ENCODE measurements around the gene PLA2G4E.

The PLA2G4E gene

DNA sequence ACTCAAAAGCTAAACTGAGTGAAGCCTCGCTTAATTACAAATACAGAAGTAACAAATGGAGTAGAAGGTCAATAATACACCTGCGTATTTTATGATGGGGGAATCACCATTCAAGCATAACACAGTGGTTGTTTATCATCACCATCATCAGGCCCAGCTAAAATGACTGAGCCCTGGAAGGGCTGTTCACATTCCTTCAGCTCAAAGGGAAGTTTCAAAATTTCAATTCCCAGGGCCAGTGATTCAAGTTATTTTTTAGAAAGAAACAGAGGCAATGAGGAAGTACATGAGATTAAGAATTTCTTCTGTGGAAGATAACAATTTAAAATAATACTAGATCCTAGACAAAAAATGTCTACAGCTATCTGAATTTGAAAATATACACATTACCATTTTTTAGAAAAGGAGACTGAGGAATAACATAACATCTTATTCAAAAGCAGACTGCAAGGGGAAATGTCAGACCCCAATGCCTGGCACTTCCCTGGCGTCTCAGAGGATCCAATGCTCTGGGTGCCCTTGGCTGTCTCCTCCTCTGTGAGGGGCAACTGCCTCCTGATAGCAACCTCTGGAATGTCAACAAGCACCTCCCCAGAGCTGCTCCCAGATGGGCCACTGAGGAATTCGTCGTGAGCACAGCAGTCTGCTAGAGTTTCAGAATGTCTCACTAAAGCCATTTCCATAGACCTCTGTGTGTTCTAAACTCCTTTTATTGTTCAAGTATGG lies 71.3 kb downstream of the PLA2G4E start:
- H3K9me3 ChIP-seq (ENCODE audit: control insufficient read depth, insufficient read depth, low read depth, low read length), result no peaks in the 10 kb centered on the region
- H3K27me3 ChIP-seq (ENCODE audit: control insufficient read depth, insufficient read depth, low read length), result no peaks in the 10 kb centered on the region
- H3K36me3 ChIP-seq (ENCODE audit: control insufficient read depth, insufficient read depth, low read length), result peaks cover 17% of the 10 kb centered on the region
- H3K4me3 ChIP-seq (ENCODE audit: low read depth, low read length), result no peak overlapping the region
- peaks cover 12% of the 10 kb centered on the region; the same call in 1 of the 2 replicates for H3K4me1 ChIP-seq (ENCODE audit: control insufficient read depth, insufficient read depth, low read length)
- H3K27ac ChIP-seq (ENCODE audit: low read depth, low read length), result no peak overlapping the region
- H3K9ac ChIP-seq (ENCODE audit: low read length), result no peak overlapping the region

DNA sequence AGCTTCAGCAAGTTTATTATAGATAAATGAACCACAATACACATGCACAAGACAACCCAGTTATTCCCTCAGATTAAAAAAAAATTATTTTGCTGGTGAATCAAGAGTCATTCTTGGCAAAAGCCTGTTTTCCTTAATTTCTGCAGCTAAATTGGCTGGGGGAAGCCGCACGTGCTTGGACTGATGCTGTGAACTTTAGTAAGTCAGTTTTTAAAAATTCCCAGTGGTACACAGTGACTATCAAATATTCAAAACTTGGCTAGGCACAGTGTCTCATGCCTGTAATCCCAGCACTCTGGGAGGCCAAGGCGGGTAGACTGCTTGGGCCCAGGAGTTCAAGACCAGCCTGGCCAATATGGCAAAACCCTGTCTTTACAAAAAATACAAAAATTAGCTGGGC lies 72.4 kb downstream of the PLA2G4E start:
- Histone ChIP-seq H3K4me1 (ENCODE audit: control insufficient read depth, insufficient read depth, low read length) (peaks cover 21% of the 10 kb centered on the region; the same call in 1 of the 2 replicates), H3K27ac (ENCODE audit: low read depth, low read length) (no peak overlapping the region), H3K4me3 (ENCODE audit: low read depth, low read length) (no peak overlapping the region), H3K27me3 (ENCODE audit: control insufficient read depth, insufficient read depth, low read length) (no peaks in the 10 kb centered on the region), H3K9me3 (ENCODE audit: control insufficient read depth, insufficient read depth, low read depth, low read length) (no peaks in the 10 kb centered on the region), H3K9ac (ENCODE audit: low read length) (no peak overlapping the region), H3K36me3 (ENCODE audit: control insufficient read depth, insufficient read depth, low read length) (peaks cover 13% of the 10 kb centered on the region)

- H3K9ac ChIP-seq (ENCODE audit: low read length), result no peak overlapping the region
- no peaks in the 10 kb centered on the region for H3K27me3 ChIP-seq (ENCODE audit: control insufficient read depth, insufficient read depth, low read length)
- H3K27ac ChIP-seq (ENCODE audit: low read depth, low read length), result no peak overlapping the region
- H3K4me3 ChIP-seq (ENCODE audit: low read depth, low read length), result no peak overlapping the region
- no peaks in the 10 kb centered on the region for H3K9me3 ChIP-seq (ENCODE audit: control insufficient read depth, insufficient read depth, low read depth, low read length)
- H3K36me3 ChIP-seq (ENCODE audit: control insufficient read depth, insufficient read depth, low read length), result peaks cover under 1% of the 10 kb centered on the region; the same call in 1 of the 2 replicates
- peaks cover 28% of the 10 kb centered on the region; the same call in 1 of the 2 replicates for H3K4me1 ChIP-seq (ENCODE audit: control insufficient read depth, insufficient read depth, low read length)
Observed at GRCh38 chr15:41946970-41947369, 73.9 kb downstream of the PLA2G4E start.

GRCh38 chr15:41945731-41946130 lies 75.1 kb downstream of the PLA2G4E start:
- Histone ChIP-seq H3K36me3 (ENCODE audit: control insufficient read depth, insufficient read depth, low read length) (peaks cover 4% of the 10 kb centered on the region; the same call in 1 of the 2 replicates), H3K9ac (ENCODE audit: low read length) (no peak overlapping the region)

GRCh38 chr15:41945221-41945620 lies 75.6 kb downstream of the PLA2G4E start:
- peaks cover 33% of the 10 kb centered on the region for H3K4me1 ChIP-seq (ENCODE audit: control insufficient read depth, insufficient read depth, low read length)
- H3K9ac ChIP-seq (ENCODE audit: low read length), result no peak overlapping the region
- H3K27me3 ChIP-seq (ENCODE audit: control insufficient read depth, insufficient read depth, low read length), result no peaks in the 10 kb centered on the region
- peaks cover 10% of the 10 kb centered on the region for H3K36me3 ChIP-seq (ENCODE audit: control insufficient read depth, insufficient read depth, low read length)
- no peaks in the 10 kb centered on the region for H3K9me3 ChIP-seq (ENCODE audit: control insufficient read depth, insufficient read depth, low read depth, low read length)
- no peak overlapping the region for H3K27ac ChIP-seq (ENCODE audit: low read depth, low read length)
- no peak overlapping the region for H3K4me3 ChIP-seq (ENCODE audit: low read depth, low read length)

More at GRCh38 chr15:41945731-41946130, 75.1 kb downstream of the PLA2G4E start:
- Histone ChIP-seq H3K27ac (ENCODE audit: low read depth, low read length) (no peak overlapping the region), H3K4me1 (ENCODE audit: control insufficient read depth, insufficient read depth, low read length) (peaks cover 33% of the 10 kb centered on the region), H3K27me3 (ENCODE audit: control insufficient read depth, insufficient read depth, low read length) (no peaks in the 10 kb centered on the region), H3K9me3 (ENCODE audit: control insufficient read depth, insufficient read depth, low read depth, low read length) (no peaks in the 10 kb centered on the region), H3K4me3 (ENCODE audit: low read depth, low read length) (no peak overlapping the region)

- no peak overlapping the region for H3K9ac ChIP-seq (ENCODE audit: low read length)
- H3K4me1 ChIP-seq (ENCODE audit: control insufficient read depth, insufficient read depth, low read length), result peaks cover 30% of the 10 kb centered on the region
- peak overlapping the region; percentile 2; the same call in 1 of the 2 replicates for H3K27ac ChIP-seq (ENCODE audit: low read depth, low read length)
- H3K4me3 ChIP-seq (ENCODE audit: low read depth, low read length), result no peak overlapping the region
- H3K36me3 ChIP-seq (ENCODE audit: control insufficient read depth, insufficient read depth, low read length), result peaks cover 13% of the 10 kb centered on the region
- no peaks in the 10 kb centered on the region for H3K9me3 ChIP-seq (ENCODE audit: control insufficient read depth, insufficient read depth, low read depth, low read length)
- H3K27me3 ChIP-seq (ENCODE audit: control insufficient read depth, insufficient read depth, low read length), result no peaks in the 10 kb centered on the region
Observed at GRCh38 chr15:41944313-41944940, 76.4 kb downstream of the PLA2G4E start.

DNA sequence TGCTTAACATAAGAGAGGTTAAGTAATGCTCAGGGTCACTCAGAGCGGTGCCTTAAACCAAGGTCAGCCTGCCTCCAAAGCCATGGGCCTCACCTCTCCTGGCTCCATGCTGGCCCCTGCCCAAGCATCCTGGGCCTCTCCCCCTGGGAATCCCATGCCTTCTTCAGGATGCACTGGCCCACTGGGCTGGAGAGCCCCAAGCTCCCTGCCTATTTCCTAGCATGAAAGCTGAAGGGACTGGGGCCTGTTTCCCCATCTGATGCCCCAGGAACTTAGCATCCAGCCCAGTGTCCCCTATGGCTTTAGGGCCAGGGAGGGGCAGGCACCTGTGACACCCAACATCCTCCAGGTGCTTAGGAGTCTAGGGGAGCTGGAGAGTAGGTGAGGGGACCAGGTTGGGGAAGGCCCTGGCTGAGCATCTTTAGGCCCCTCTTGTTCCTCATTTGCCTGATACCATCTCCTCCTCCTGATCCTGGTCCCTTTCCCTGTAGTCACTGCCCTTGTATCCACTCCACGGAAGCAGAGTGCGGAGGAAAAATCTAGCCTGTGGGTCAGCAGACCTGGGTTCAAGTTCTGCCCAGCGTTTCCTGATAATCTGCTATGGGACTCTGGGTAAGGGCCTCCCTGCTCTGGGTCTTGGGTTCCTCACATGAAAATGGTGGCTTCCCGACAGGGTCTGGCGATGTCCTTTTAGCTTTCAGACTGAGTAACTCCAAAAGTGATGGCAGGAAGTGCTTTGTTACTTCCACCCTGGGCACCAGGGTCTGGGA lies 77.1 kb downstream of the PLA2G4E start:
- no peaks in the 10 kb centered on the region for H3K9me3 ChIP-seq (ENCODE audit: control insufficient read depth, insufficient read depth, low read depth, low read length)
- no peaks in the 10 kb centered on the region for H3K27me3 ChIP-seq (ENCODE audit: control insufficient read depth, insufficient read depth, low read length)
- peaks cover 13% of the 10 kb centered on the region for H3K36me3 ChIP-seq (ENCODE audit: control insufficient read depth, insufficient read depth, low read length)
- H3K4me3 ChIP-seq (ENCODE audit: low read depth, low read length), result no peak overlapping the region
- H3K4me1 ChIP-seq (ENCODE audit: control insufficient read depth, insufficient read depth, low read length), result peaks cover 30% of the 10 kb centered on the region
- no peak overlapping the region for H3K9ac ChIP-seq (ENCODE audit: low read length)
- H3K27ac ChIP-seq (ENCODE audit: low read depth, low read length), result peak overlapping the region; percentile 2; the same call in 1 of the 2 replicates

DNA sequence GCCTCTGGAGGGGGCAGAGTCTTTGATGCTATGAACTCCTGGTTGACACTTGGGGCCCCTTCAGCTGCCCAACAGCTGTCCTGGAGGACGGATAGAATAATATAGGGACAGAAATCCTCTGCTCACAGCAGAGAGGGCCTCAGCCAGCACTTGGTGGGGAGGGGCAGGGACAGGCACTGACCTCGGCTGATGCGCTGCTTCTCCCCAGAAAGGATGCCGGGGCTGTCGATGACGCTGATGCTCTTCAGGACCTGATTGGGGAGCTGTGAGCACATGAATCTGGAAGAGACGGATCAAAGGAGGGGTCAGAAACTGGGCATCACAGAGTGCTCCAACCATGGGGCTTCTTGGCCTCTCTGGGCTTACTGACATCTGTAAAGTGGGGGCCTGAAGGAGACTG lies 78.0 kb downstream of the PLA2G4E start:
- Histone ChIP-seq H3K27ac (ENCODE audit: low read depth, low read length) (no peak overlapping the region), H3K36me3 (ENCODE audit: control insufficient read depth, insufficient read depth, low read length) (peaks cover 13% of the 10 kb centered on the region), H3K4me1 (ENCODE audit: control insufficient read depth, insufficient read depth, low read length) (peaks cover 30% of the 10 kb centered on the region), H3K9me3 (ENCODE audit: control insufficient read depth, insufficient read depth, low read depth, low read length) (no peaks in the 10 kb centered on the region), H3K27me3 (ENCODE audit: control insufficient read depth, insufficient read depth, low read length) (no peaks in the 10 kb centered on the region), H3K9ac (ENCODE audit: low read length) (no peak overlapping the region), H3K4me3 (ENCODE audit: low read depth, low read length) (no peak overlapping the region)

DNA sequence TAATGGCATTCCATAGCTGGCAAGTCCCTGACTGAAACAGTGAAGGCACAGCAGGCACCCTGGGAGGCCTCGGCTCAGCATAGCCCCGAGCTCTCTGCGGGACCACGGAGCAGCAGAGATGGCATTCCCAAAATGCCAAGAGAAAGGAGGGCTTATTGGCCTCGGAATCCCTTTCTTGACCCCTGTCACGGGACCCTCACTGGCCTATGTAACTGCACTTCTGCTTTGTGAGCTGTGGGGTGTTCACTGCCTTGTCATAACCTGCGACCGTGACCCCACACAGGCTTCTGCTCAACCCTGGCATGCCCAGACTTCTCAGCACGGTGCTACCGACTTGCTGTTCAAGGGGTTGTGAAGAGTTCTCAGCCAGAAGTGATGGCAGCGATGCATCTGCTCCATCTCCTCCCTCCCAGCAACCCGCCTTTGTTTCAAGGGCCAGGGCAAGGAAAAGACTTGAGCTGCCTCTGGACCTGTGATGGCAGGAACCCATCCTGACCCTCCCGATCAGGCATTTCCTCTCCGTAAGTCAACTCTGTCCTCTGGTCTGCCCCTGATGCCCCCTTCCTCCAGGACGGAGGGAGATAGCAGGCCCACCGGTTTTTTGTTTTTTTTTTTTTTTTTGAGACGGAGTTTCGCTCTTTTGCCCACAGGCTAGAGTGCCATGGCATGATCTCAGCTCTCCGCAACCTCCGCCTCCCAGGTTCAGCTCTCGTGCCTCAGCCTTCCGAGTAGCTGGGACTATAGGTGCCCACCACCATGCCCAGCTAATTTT lies 79.0 kb downstream of the PLA2G4E start:
- no peak overlapping the region for H3K4me3 ChIP-seq (ENCODE audit: low read depth, low read length)
- H3K27me3 ChIP-seq (ENCODE audit: control insufficient read depth, insufficient read depth, low read length), result no peaks in the 10 kb centered on the region
- H3K9ac ChIP-seq (ENCODE audit: low read length), result peak overlapping the region; percentile 34
- H3K27ac ChIP-seq (ENCODE audit: low read depth, low read length), result peak overlapping the region; percentile 43; the same call in 1 of the 2 replicates
- no peaks in the 10 kb centered on the region for H3K9me3 ChIP-seq (ENCODE audit: control insufficient read depth, insufficient read depth, low read depth, low read length)
- peaks cover 26% of the 10 kb centered on the region for H3K4me1 ChIP-seq (ENCODE audit: control insufficient read depth, insufficient read depth, low read length)
- peaks cover 13% of the 10 kb centered on the region for H3K36me3 ChIP-seq (ENCODE audit: control insufficient read depth, insufficient read depth, low read length)

- Histone ChIP-seq H3K9me3 (ENCODE audit: control insufficient read depth, insufficient read depth, low read depth, low read length) (no peaks in the 10 kb centered on the region), H3K27ac (ENCODE audit: low read depth, low read length) (no peak overlapping the region), H3K4me1 (ENCODE audit: control insufficient read depth, insufficient read depth, low read length) (peaks cover 26% of the 10 kb centered on the region), H3K9ac (ENCODE audit: low read length) (no peak overlapping the region), H3K4me3 (ENCODE audit: low read depth, low read length) (no peak overlapping the region), H3K27me3 (ENCODE audit: control insufficient read depth, insufficient read depth, low read length) (no peaks in the 10 kb centered on the region), H3K36me3 (ENCODE audit: control insufficient read depth, insufficient read depth, low read length) (peaks cover 13% of the 10 kb centered on the region)
Observed at GRCh38 chr15:41940441-41940857, 80.4 kb downstream of the PLA2G4E start.

Data from HUES6 (cell line).